Activated gamma-delta T cell treated with anti-CD3 and anti-CD28 coated beads, Interleukin-2, amount 50 U/mL, for 16 hours (primary cell): ENCODE data around the gene RAB39B.
"Not testable (repeated sequence)": the region's sequence is repeated elsewhere in the genome, so short reads cannot be mapped to it uniquely, and the experiment has no call there.

Source experiments
- DNase-seq: peaks from one replicate; pipeline ENCODE4 v3.0.0-alpha.2; 2020; ENCODE audit warnings: low read depth

The RAB39B gene

GRCh38 chrX:155263854-155264628, at the start of gene RAB39B:
Gene RAB39B, minus strand, starts transcription at chrX:155264491. Its CDS starts 203 bp downstream, at chrX:155264288.
- DNase-seq, result peak; percentile 45

- no peak for DNase-seq
These were observed 49.5 kb upstream of the RAB39B start for GRCh38 chrX:155313766-155314165.

- no peak for DNase-seq
These were observed 29.5 kb upstream of the RAB39B start for GRCh38 chrX:155293771-155294170.

- no peak for DNase-seq
These were observed 15.6 kb upstream of the RAB39B start for GRCh38 chrX:155279873-155280272.

- no peak for DNase-seq
These were observed 6.7 kb upstream of the RAB39B start for GRCh38 chrX:155270969-155271368.

GRCh38 chrX:155267995-155268394, 3.7 kb upstream of the RAB39B start:
- DNase-seq, result not testable (repeated sequence)

GRCh38 chrX:155266439-155266838, 2.1 kb upstream of the RAB39B start:
- no peak for DNase-seq

- DNase-seq, result no peak
These were observed 1.1 kb downstream of the RAB39B start for GRCh38 chrX:155262970-155263754.

- DNase-seq, result no peak
These were observed 4.5 kb downstream of the RAB39B start for GRCh38 chrX:155259752-155260151.

GRCh38 chrX:155251391-155251790, 12.9 kb downstream of the RAB39B start:
- DNase-seq, result no peak

GRCh38 chrX:155247497-155247896, 16.8 kb downstream of the RAB39B start:
- no peak for DNase-seq

- no peak for DNase-seq
These were observed 17.5 kb downstream of the RAB39B start for GRCh38 chrX:155246748-155247147.

GRCh38 chrX:155242300-155242699, 22.0 kb downstream of the RAB39B start:
- no peak for DNase-seq

- DNase-seq, result no peak
These were observed 26.6 kb downstream of the RAB39B start for GRCh38 chrX:155237719-155238118.

- DNase-seq, result no peak
These were observed 28.4 kb downstream of the RAB39B start for GRCh38 chrX:155235891-155236290.

- no peak for DNase-seq
These were observed 33.1 kb downstream of the RAB39B start for GRCh38 chrX:155231163-155231562.

- DNase-seq, result no peak
These were observed 38.5 kb downstream of the RAB39B start for GRCh38 chrX:155225774-155226173.

- not testable (repeated sequence) for DNase-seq
These were observed 40.5 kb downstream of the RAB39B start for GRCh38 chrX:155223746-155224145.

- no peak for DNase-seq
These were observed 42.9 kb downstream of the RAB39B start for GRCh38 chrX:155221351-155221750.

- no peak for DNase-seq
These were observed 45.5 kb downstream of the RAB39B start for GRCh38 chrX:155218777-155219176.

GRCh38 chrX:155216940-155217440, 47.3 kb downstream of the RAB39B start:
- DNase-seq, result no peak

- peak; percentile 72 for DNase-seq
These were observed 47.9 kb downstream of the RAB39B start, which contains the start of gene VBP1 for GRCh38 chrX:155216179-155216939. Gene VBP1, plus strand, starts transcription at chrX:155216460. Its CDS starts 23 bp downstream, at chrX:155216483.
